D341Med (cell line): ENCODE results near the gene HOXA4.
A peak's percentile ranks its signal among the peaks of the same experiment; 100 is the strongest.

Experiments used
- DNase-seq: peaks from one replicate; pipeline ENCODE4 v3.0.0; 2012; ENCODE audit warnings: low spot score

HOXA4 gene

GRCh38 chr7:27133409-27134231, 3.1 kb upstream of the HOXA4 start:
- DNase-seq = no peak

- no peak for DNase-seq
These were observed 2.4 kb upstream of the HOXA4 start for GRCh38 chr7:27132978-27133377.

GRCh38 chr7:27132214-27132613, 1.7 kb upstream of the HOXA4 start:
- no peak for DNase-seq

GRCh38 chr7:27131390-27131819, 848 bp upstream of the HOXA4 start:
- DNase-seq = no peak

- DNase-seq = peak; percentile 46
These were observed 623 bp downstream of the HOXA4 start for GRCh38 chr7:27129729-27130539.

- no peak for DNase-seq
These were observed 1.5 kb downstream of the HOXA4 start for GRCh38 chr7:27128776-27129728.

GRCh38 chr7:27128034-27128433, 2.5 kb downstream of the HOXA4 start:
- no peak for DNase-seq

GRCh38 chr7:27126596-27127327, 3.8 kb downstream of the HOXA4 start:
- no peak for DNase-seq

GRCh38 chr7:27125986-27126394, 4.6 kb downstream of the HOXA4 start:
- DNase-seq = no peak

GRCh38 chr7:27124902-27125689, 5.5 kb downstream of the HOXA4 start:
- peak; percentile 22 for DNase-seq

GRCh38 chr7:27124096-27124901, 6.3 kb downstream of the HOXA4 start:
- no peak for DNase-seq

- DNase-seq = no peak
These were observed 7.0 kb downstream of the HOXA4 start for GRCh38 chr7:27123477-27124053.

- no peak for DNase-seq
These were observed 7.5 kb downstream of the HOXA4 start for GRCh38 chr7:27123007-27123476.

- DNase-seq = peak; percentile 23
These were observed 8.3 kb downstream of the HOXA4 start for GRCh38 chr7:27122077-27122910.

GRCh38 chr7:27121684-27122076, 8.9 kb downstream of the HOXA4 start:
- no peak for DNase-seq

- DNase-seq = no peak
These were observed 11.1 kb downstream of the HOXA4 start for GRCh38 chr7:27119412-27119911.

GRCh38 chr7:27118580-27118979, 12.0 kb downstream of the HOXA4 start:
- DNase-seq = no peak

- DNase-seq = no peak
These were observed 12.6 kb downstream of the HOXA4 start for GRCh38 chr7:27117887-27118491.
